Measurements from ENCODE around the gene MACROD2. TPM values are rescaled to one million over a fixed set of nuclear protein-coding genes. Genes with fewer than 3 reads are reported as not detected.
"Not testable (repeated sequence)": the region's sequence is repeated elsewhere in the genome, so short reads cannot be mapped to it uniquely, and the experiment has no call there.

The MACROD2 gene
- polyA plus RNA-seq, 6 donors from 2014 or later = 27.2 to 49.3 (median 36.4) TPM

DNA sequence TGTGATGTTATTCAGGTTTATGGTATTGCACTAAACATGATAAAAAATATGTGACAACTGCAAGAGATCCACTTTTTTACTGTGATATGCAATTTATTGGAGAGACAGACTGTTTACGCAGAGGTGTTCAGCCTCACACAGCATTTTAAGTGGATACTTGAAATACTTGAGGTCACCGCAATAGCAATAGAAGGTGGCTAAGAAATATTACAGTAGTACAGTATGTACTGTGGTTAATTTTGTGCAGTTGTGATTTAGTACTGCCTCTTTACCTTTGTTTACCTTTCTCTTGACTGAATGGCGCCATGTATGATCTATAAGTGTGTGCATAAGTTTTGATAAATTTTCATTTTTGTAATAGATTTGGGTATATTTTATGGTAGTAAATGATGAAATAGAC, 17.4 kb downstream of the MACROD2 start:
- Mint-ChIP-seq H3K9me3 (peaks cover 4 to 27% (median 10%) of the 10 kb centered on the region in 7 donors), H3K27me3 (no peaks in the 10 kb centered on the region), H3K4me3 (no peak overlapping the region), H3K27ac (no peak overlapping the region), H3K36me3 (peaks cover 0 to 2% of the 10 kb centered on the region in 2 donors), H3K4me1 (no peaks in the 10 kb centered on the region)
- ATAC-seq (ENCODE audit: low read depth in 2 of 2) (no peak), DNase-seq (no peak)

DNA sequence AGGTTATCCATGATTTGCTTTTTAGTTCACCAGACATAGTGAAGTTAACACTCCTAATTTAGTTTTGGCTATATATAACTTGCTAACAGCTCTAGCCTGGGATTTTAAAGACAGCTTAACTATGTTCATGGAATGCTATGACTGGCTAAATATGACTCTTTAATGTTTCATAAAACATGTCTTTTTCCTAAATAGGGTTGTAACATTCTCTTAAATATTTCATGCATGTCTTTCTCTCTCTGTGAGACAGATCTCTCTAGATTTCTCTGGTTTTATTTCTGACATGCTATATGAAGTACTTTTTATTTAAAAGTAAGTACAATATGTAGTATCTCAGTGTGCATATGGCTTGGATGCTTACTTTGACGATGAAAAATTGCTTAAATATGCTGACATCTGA, 35.7 kb downstream of the MACROD2 start:
- Mint-ChIP-seq H3K27ac (no peak overlapping the region), H3K4me3 (no peak overlapping the region), H3K27me3 (peaks cover 0 to 3% (median 0%) of the 10 kb centered on the region in 3 donors), H3K9me3 (peaks cover 0 to 8% (median 5%) of the 10 kb centered on the region in 7 donors), H3K4me1 (no peaks in the 10 kb centered on the region), H3K36me3 (no peaks in the 10 kb centered on the region)
- DNase-seq (no peak), ATAC-seq (ENCODE audit: low read depth in 2 of 2) (no peak)

DNA sequence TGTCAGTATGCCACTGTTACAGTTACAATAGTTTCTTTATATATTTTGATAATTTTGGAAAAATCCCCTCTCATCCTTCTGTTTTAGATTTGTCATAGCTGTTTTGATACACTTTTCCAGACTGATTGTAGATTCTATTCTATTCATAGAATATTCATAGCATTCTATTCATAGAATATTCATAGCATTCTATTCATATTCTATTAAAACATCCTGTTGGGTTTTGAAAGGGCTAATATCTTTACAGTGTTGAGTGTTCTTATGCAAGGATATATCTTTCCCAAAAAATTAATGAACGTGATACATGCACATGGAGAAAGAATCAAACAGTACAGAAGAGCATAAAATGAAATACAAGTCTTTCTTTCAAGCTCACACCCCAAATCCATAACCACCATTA, 38.0 kb downstream of the MACROD2 start:
- H3K27ac Mint-ChIP-seq = no peak overlapping the region
- peaks cover 0 to 3% (median 0%) of the 10 kb centered on the region in 3 donors for H3K27me3 Mint-ChIP-seq
- peaks cover 0 to 5% (median 0%) of the 10 kb centered on the region in 7 donors for H3K9me3 Mint-ChIP-seq
- no peaks in the 10 kb centered on the region for H3K4me1 Mint-ChIP-seq
- DNase-seq (no peak), ATAC-seq (ENCODE audit: low read depth in 2 of 2) (no peak)
- no peak overlapping the region for H3K4me3 Mint-ChIP-seq
- H3K36me3 Mint-ChIP-seq = no peaks in the 10 kb centered on the region

DNA sequence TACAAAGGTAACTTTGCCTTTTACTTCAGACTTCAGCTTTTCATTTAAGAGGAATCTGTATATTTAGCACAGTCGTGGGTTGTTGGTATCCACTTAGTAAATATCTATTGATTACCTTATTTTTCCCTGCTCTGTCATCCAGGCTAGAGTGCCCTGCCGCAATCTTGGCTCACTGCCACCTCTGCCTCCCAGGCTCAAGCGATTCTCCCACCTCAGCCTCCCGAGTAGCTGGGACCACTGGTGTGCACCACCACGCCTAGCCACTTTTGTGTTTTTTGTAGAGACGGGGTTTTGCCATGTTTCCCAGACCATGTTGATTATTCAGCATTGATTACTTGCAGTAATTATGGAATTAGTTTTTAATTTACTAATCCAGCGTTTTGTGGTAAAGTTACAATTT, 41.3 kb downstream of the MACROD2 start:
- peaks cover 0 to under 1% (median 0%) of the 10 kb centered on the region in 3 donors for H3K27me3 Mint-ChIP-seq
- H3K4me3 Mint-ChIP-seq = no peak overlapping the region
- ATAC-seq (ENCODE audit: low read depth in 2 of 2) (no peak), DNase-seq (no peak)
- H3K36me3 Mint-ChIP-seq = no peaks in the 10 kb centered on the region
- H3K9me3 Mint-ChIP-seq = peaks cover 0 to 3% (median 0%) of the 10 kb centered on the region in 7 donors
- H3K27ac Mint-ChIP-seq = no peak overlapping the region
- H3K4me1 Mint-ChIP-seq = no peaks in the 10 kb centered on the region

DNA sequence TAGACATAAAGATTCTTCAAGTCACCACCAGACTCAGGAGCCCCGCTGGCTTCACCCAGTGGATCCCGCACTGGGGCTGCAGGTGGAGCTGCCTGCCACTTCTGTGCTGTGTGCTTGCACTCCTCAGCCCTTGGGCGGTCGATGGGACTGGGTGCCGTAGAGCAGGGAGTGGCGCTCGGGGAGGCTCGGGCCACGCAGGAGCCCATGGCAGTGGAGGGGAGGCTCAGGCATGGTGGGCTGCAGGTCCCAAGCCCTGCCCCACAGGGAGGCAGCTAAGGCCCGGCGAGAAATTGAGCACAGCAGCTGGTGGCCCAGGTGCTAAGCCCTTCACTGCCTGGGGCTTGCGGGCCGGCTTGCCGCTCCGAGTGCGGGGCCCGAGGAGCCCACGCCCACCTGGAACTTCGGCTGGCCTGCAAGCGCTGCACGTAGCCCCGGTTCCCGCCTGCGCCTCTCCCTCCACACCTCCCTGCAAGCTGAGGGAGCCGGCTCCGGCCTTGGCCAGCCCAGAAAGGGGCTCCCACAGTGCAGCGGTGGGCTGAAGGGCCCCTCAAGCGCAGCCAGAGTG, 49.5 kb downstream of the MACROD2 start:
- not testable (repeated sequence) for H3K27me3 Mint-ChIP-seq; H3K27ac Mint-ChIP-seq; H3K4me1 Mint-ChIP-seq; H3K4me3 Mint-ChIP-seq; DNase-seq; H3K9me3 Mint-ChIP-seq; H3K36me3 Mint-ChIP-seq; ATAC-seq (ENCODE audit: low read depth in 2 of 2)

DNA sequence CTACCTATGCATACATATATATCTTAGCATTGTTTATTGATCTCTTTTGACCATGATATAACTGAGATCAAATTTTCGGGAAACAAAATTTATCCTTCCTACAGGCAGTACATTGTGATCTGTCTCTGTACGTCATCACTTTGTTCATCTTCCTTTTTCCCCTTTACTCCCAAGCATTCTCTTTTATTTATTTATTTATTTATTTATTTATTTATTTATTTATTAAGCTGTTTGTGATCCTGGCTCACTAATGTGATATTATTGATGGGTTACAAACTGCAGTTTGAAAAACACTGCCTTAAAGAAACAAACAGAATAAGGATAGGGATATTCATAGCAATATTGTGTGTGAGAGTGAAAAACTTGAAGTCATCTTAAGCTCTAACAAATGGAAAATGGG, 51.2 kb downstream of the MACROD2 start:
- DNase-seq (no peak), ATAC-seq (ENCODE audit: low read depth in 2 of 2) (no peak)
- Mint-ChIP-seq H3K27ac (no peak overlapping the region), H3K27me3 (peaks cover 0 to 8% (median 0%) of the 10 kb centered on the region in 3 donors), H3K36me3 (no peaks in the 10 kb centered on the region), H3K9me3 (no peaks in the 10 kb centered on the region), H3K4me3 (no peak overlapping the region), H3K4me1 (no peaks in the 10 kb centered on the region)

DNA sequence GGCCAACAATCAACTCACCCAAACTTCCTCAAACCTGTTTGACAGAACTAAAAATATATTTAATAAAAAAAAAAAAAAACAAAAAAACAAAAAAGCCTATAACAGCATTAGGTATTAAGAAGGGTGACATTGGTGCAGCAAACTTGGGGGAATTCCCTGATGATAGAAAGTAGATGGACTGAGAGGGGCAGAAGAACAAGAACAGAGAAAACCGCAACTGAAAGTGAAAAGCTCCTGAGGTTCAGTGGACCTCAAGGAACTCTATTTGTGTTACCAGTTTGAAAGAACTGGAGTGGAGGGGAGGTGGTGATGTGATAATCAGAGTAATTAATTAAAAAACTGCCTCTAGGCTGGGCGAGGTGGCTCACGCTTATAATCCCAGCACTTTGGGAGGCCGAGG, 53.8 kb downstream of the MACROD2 start:
- peaks cover 0 to 4% (median 2%) of the 10 kb centered on the region in 3 donors for H3K27me3 Mint-ChIP-seq
- no peak for DNase-seq
- H3K27ac Mint-ChIP-seq = no peak overlapping the region
- no peak for ATAC-seq (ENCODE audit: low read depth in 2 of 2)
- H3K36me3 Mint-ChIP-seq = no peaks in the 10 kb centered on the region
- no peaks in the 10 kb centered on the region for H3K9me3 Mint-ChIP-seq
- no peak overlapping the region for H3K4me3 Mint-ChIP-seq
- no peaks in the 10 kb centered on the region for H3K4me1 Mint-ChIP-seq

DNA sequence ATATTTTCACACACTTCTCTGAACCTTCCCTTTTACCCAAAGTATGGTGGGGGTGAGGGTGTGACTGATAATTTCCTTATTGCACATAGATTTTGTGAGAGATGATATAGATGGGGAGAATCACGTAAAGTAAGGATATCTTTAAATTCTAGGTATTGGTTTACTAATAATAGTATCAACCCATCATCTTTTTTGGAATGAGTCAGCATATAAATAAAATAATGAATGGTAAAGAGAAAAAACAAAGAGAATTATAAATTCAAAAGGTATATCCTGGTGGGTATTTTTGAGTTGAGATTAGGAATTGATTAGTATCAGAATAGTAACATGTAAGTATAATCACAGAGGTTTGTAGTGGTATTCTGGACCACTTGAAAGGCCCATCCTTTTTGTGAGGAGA, 56.1 kb downstream of the MACROD2 start:
- no peak for DNase-seq
- Mint-ChIP-seq H3K36me3 (no peaks in the 10 kb centered on the region), H3K9me3 (no peaks in the 10 kb centered on the region), H3K27ac (peak overlapping the region in 1 of 6 donors; percentile 21), H3K4me3 (no peak overlapping the region), H3K4me1 (no peaks in the 10 kb centered on the region), H3K27me3 (peaks cover 0 to 4% (median 4%) of the 10 kb centered on the region in 3 donors)
- ATAC-seq (ENCODE audit: low read depth in 2 of 2) = no peak

DNA sequence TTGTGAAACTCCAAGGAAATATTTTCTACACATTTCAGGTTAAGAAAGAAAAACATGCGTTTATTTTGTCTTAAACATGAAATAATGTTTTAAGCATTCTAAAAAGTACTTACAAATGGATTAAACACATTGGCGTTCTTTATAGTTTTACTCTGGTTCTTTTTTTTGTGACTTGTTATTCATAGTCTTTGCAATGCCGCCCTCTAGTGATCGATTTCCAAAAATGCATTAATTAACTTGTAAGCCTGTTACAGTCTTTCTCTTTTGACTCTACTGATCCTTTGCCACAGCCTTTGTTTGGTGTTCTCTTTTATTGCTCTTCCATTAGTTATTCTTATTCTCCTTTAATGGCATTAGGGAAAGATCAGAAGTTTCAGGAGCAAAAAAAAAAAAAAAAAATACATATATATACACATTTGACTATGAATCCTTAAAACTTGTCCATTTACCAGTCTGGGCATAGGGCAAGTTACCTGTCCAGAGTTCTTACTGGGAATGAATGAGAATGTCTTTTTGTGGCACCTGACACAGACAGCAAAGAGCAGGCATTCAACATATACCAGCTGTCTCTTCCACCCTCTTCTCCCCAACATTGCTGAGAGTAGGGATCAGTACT, 59.9 kb downstream of the MACROD2 start:
- peaks cover 0 to 4% (median 4%) of the 10 kb centered on the region in 3 donors for H3K27me3 Mint-ChIP-seq
- no peaks in the 10 kb centered on the region for H3K4me1 Mint-ChIP-seq
- H3K9me3 Mint-ChIP-seq = no peaks in the 10 kb centered on the region
- H3K36me3 Mint-ChIP-seq = no peaks in the 10 kb centered on the region
- peak; percentile 29 for DNase-seq
- H3K27ac Mint-ChIP-seq = no peak overlapping the region
- ATAC-seq (ENCODE audit: low read depth in 2 of 2) = no peak
- no peak overlapping the region for H3K4me3 Mint-ChIP-seq

DNA sequence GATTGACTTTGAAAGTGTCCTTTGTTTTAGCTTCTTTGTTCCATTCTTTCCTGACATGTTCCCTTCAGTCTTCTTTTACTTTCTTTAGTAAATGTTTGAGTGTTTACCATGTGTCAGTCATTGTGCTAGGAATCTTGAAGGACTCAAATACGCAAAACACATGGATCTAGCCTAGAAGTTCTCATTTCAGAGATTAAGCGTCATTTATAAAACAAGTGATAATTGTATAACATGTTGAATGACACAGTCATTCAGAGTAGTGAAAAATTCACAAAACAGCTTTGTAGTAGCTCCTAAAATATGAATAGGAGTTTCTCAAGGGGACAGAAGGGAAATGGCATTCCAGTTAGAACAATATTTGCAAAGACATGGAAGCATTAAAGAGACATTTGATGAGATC, 66.9 kb downstream of the MACROD2 start:
- Mint-ChIP-seq H3K36me3 (no peaks in the 10 kb centered on the region), H3K9me3 (no peaks in the 10 kb centered on the region), H3K4me1 (no peaks in the 10 kb centered on the region), H3K4me3 (no peak overlapping the region), H3K27ac (no peak overlapping the region), H3K27me3 (peaks cover 0 to 15% (median 0%) of the 10 kb centered on the region in 3 donors)
- no peak for ATAC-seq (ENCODE audit: low read depth in 2 of 2)
- DNase-seq = no peak

DNA sequence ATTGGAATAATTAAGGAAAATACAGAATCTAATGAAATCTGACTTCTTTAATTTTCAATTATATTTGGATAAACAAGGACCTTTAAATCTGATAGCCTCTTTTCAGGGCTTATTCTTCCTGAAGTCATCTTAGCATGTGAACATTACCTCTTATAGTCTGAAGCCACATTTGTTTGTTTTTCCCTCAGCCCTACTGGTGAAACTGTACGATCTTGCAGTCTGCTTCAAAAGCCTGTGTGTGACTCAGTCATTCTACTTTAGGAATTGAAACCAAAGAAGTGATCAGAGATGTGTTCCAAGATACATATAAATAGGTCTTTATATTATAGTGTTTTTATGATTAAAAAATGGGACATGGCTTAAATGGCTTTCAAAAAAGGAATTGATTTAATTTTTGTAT, 67.5 kb downstream of the MACROD2 start:
- no peak for ATAC-seq (ENCODE audit: low read depth in 2 of 2)
- H3K9me3 Mint-ChIP-seq = no peaks in the 10 kb centered on the region
- no peak overlapping the region for H3K4me3 Mint-ChIP-seq
- DNase-seq = no peak
- peaks cover 0 to 14% (median 0%) of the 10 kb centered on the region in 3 donors for H3K27me3 Mint-ChIP-seq
- H3K36me3 Mint-ChIP-seq = no peaks in the 10 kb centered on the region
- H3K27ac Mint-ChIP-seq = no peak overlapping the region
- no peaks in the 10 kb centered on the region for H3K4me1 Mint-ChIP-seq

DNA sequence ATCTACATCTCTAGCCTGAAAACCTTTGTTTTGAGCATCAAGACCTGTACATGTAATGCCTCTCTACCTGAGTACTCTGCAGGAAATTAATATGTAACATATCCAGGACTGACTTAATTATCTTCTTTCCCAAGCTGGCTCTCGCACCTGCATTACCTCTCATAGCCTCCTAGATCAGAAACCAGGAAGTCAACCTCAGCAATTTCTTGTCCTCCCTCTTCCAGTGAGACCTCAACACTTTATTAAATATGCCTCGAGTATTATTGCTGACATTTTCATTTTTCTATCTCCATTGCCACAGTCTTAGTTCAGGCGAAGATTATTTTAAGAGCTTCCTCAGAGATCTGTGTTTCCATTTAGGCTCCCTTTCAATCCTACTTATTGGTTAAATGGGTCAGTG, 69.0 kb downstream of the MACROD2 start:
- H3K27me3 Mint-ChIP-seq = peaks cover 0 to 14% (median 0%) of the 10 kb centered on the region in 3 donors
- H3K4me3 Mint-ChIP-seq = no peak overlapping the region
- peaks cover 0 to 2% (median 0%) of the 10 kb centered on the region in 7 donors for H3K9me3 Mint-ChIP-seq
- H3K36me3 Mint-ChIP-seq = no peaks in the 10 kb centered on the region
- H3K27ac Mint-ChIP-seq = no peak overlapping the region
- no peak for DNase-seq
- no peaks in the 10 kb centered on the region for H3K4me1 Mint-ChIP-seq
- ATAC-seq (ENCODE audit: low read depth in 2 of 2) = no peak

DNA sequence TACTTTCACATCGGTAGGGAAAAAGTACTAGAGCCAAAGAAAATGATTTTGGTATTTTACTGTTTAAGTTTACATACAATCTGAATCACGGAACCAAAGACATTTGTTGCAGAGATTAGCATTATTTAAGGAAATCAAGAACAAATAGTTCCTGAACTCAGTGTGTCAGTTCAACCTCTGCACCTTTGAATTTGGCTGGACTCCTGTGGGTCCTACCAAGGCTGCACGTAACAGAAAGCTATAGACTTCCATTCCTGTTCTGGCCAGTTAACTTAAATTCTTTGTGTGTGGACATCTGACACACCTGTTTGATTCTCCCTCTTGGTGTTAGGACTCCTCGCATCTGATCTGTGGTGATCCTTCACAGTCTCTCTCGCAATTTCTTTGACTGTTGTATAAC, 69.6 kb downstream of the MACROD2 start:
- Mint-ChIP-seq H3K4me3 (no peak overlapping the region), H3K4me1 (no peaks in the 10 kb centered on the region), H3K9me3 (peaks cover 0 to 2% (median 0%) of the 10 kb centered on the region in 7 donors), H3K27ac (no peak overlapping the region), H3K27me3 (peaks cover 0 to 15% (median 0%) of the 10 kb centered on the region in 3 donors), H3K36me3 (no peaks in the 10 kb centered on the region)
- DNase-seq (no peak), ATAC-seq (ENCODE audit: low read depth in 2 of 2) (no peak)

DNA sequence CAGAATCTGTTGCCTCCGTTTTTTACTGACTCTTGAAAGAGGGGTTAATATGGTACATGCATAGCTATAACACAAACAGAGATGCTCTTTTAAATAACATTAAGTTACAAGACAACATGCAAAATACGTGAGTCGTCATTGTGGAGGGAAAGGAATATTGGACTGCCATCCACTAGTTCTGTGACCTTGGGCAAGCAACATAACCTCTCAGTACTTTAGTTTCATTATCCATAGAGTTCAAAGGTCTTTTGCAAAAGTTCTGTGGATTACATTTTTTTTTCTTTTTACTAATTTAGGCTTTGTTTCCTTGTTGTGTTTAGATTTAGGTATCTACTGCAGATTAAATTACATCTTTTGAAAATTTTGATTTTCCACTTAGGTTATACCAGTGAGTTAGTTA, 70.5 kb downstream of the MACROD2 start:
- no peaks in the 10 kb centered on the region for H3K36me3 Mint-ChIP-seq
- H3K9me3 Mint-ChIP-seq = peaks cover 0 to 2% (median 0%) of the 10 kb centered on the region in 7 donors
- peaks cover 0 to 17% (median 0%) of the 10 kb centered on the region in 3 donors for H3K27me3 Mint-ChIP-seq
- no peak for ATAC-seq (ENCODE audit: low read depth in 2 of 2)
- no peaks in the 10 kb centered on the region for H3K4me1 Mint-ChIP-seq
- no peak for DNase-seq
- no peak overlapping the region for H3K4me3 Mint-ChIP-seq
- no peak overlapping the region for H3K27ac Mint-ChIP-seq
